Measurements from ENCODE around the gene FBLN1.

GRCh38 chr22:45524966-45525365 is 22.3 kb downstream of the FBLN1 start:
- TF ChIP-seq, protein P1, sequence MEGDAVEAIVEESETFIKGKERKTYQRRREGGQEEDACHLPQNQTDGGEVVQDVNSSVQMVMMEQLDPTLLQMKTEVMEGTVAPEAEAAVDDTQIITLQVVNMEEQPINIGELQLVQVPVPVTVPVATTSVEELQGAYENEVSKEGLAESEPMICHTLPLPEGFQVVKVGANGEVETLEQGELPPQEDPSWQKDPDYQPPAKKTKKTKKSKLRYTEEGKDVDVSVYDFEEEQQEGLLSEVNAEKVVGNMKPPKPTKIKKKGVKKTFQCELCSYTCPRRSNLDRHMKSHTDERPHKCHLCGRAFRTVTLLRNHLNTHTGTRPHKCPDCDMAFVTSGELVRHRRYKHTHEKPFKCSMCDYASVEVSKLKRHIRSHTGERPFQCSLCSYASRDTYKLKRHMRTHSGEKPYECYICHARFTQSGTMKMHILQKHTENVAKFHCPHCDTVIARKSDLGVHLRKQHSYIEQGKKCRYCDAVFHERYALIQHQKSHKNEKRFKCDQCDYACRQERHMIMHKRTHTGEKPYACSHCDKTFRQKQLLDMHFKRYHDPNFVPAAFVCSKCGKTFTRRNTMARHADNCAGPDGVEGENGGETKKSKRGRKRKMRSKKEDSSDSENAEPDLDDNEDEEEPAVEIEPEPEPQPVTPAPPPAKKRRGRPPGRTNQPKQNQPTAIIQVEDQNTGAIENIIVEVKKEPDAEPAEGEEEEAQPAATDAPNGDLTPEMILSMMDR (IDR thresholded peaks at IDR 0.05; ENCODE audit: low read depth, low read length) = no peak
- no peak for TF ChIP-seq MAX (IDR thresholded peaks at IDR 0.05; ENCODE audit: low read depth, low read length)
- TF ChIP-seq MYC (IDR thresholded peaks at IDR 0.05; ENCODE audit: low read depth, low read length) = no peak
